Activated CD4-positive, alpha-beta T cell treated with anti-CD3 and anti-CD28 coated beads, Interleukin-2, amount 50 U/mL, for 1 hour (primary cell): ENCODE results near the gene PFKM.

Experiments used
- DNase-seq: peaks from one replicate; pipeline ENCODE4 v3.0.0-alpha.2; 2020

The PFKM gene

GRCh38 chr12:48160046-48160445, 40.9 kb downstream of the PFKM start:
- no peak for DNase-seq

- no peak for DNase-seq
Observed at GRCh38 chr12:48160807-48161206, 41.6 kb downstream of the PFKM start.

- no peak for DNase-seq
Observed at GRCh38 chr12:48163150-48163747, 44.1 kb downstream of the PFKM start.

GRCh38 chr12:48164451-48164850, 45.3 kb downstream of the PFKM start:
- DNase-seq = no peak

GRCh38 chr12:48165089-48165981, 46.2 kb downstream of the PFKM start:
- peak; percentile 41 for DNase-seq

GRCh38 chr12:48169011-48169410, 49.8 kb downstream of the PFKM start:
- DNase-seq = no peak

- no peak for DNase-seq
Observed at GRCh38 chr12:48175613-48176416, 56.7 kb downstream of the PFKM start.

- no peak for DNase-seq
Observed at GRCh38 chr12:48176417-48176751, 57.2 kb downstream of the PFKM start.

- no peak for DNase-seq
Observed at GRCh38 chr12:48177982-48178381, 58.8 kb downstream of the PFKM start.

GRCh38 chr12:48179466-48179865, 60.3 kb downstream of the PFKM start:
- DNase-seq = no peak

- no peak for DNase-seq
Observed at GRCh38 chr12:48180424-48180823, 61.3 kb downstream of the PFKM start.

- no peak for DNase-seq
Observed at GRCh38 chr12:48180857-48181495, 61.8 kb downstream of the PFKM start.

- no peak for DNase-seq
Observed at GRCh38 chr12:48182631-48183030, 63.5 kb downstream of the PFKM start.

GRCh38 chr12:48183091-48183875, 64.1 kb downstream of the PFKM start, which contains the start of gene CCDC184:
Gene CCDC184 (plus strand): TSS chr12:48183644. CDS start chr12:48184123, 479 bp downstream.
- peak; percentile 62 for DNase-seq

GRCh38 chr12:48183876-48184548, 64.8 kb downstream of the PFKM start:
- DNase-seq = no peak

GRCh38 chr12:48184549-48184922, 65.4 kb downstream of the PFKM start:
- no peak for DNase-seq

- DNase-seq = no peak
Observed at GRCh38 chr12:48185181-48185919, 66.2 kb downstream of the PFKM start.

- DNase-seq = no peak
Observed at GRCh38 chr12:48187916-48188695, 68.9 kb downstream of the PFKM start.

- peak; percentile 68 for DNase-seq
Observed at GRCh38 chr12:48189331-48190125, 70.4 kb downstream of the PFKM start.
